H9 (cell line): ENCODE results near the gene ZNF629. TPM values are rescaled to one million over a fixed set of nuclear protein-coding genes. Genes with fewer than 3 reads are reported as not detected.
A peak's percentile ranks its signal among the peaks of the same experiment; 100 is the strongest.

Source experiments
- DNase-seq: peaks from one replicate; pipeline ENCODE4 v3.0.0-alpha.2; 2017
- H2AFZ ChIP-seq: one replicate; pipeline ENCODE4 v1.6.1; 2013; ENCODE audit warnings: mild to moderate bottlenecking, low read length, control low read depth, moderate library complexity
- H2AK5ac ChIP-seq: 2 replicates; pipeline ENCODE4 v1.6.1; 2013; ENCODE audit warnings: low read length, control low read depth, mixed read lengths; ENCODE audit not compliant: insufficient read length
- H2BK120ac ChIP-seq: one replicate; pipeline ENCODE4 v1.6.1; 2013; ENCODE audit warnings: low read depth, mild to moderate bottlenecking, low read length, control low read depth, inconsistent platforms; ENCODE audit not compliant: poor library complexity, severe bottlenecking
- H2BK12ac ChIP-seq: 2 replicates; pipeline ENCODE4 v1.6.1; 2013; ENCODE audit warnings: low read length, control low read depth, mixed read lengths, low read depth; ENCODE audit not compliant: insufficient read length
- H2BK15ac ChIP-seq: 2 replicates; pipeline ENCODE4 v1.6.1; 2013; ENCODE audit warnings: low read depth, low read length, control low read depth
- H2BK20ac ChIP-seq: one replicate; pipeline ENCODE4 v1.6.1; 2013; ENCODE audit warnings: low read depth, mild to moderate bottlenecking, low read length, control low read depth, inconsistent platforms; ENCODE audit not compliant: poor library complexity, severe bottlenecking
- H2BK5ac ChIP-seq: 2 replicates; pipeline ENCODE4 v1.6.1; 2013; ENCODE audit warnings: low read length, control low read depth, mixed read lengths; ENCODE audit not compliant: insufficient read length
- H3K14ac ChIP-seq: 2 replicates; pipeline ENCODE4 v1.6.1; 2013; ENCODE audit warnings: low read length, control low read depth; ENCODE audit not compliant: insufficient read depth
- H3K18ac ChIP-seq: 2 replicates; pipeline ENCODE4 v1.6.1; 2013; ENCODE audit warnings: low read depth, mild to moderate bottlenecking, mixed read lengths, low read length, control low read depth; ENCODE audit not compliant: insufficient read length
- H3K23ac ChIP-seq: 2 replicates; pipeline ENCODE4 v1.6.1; 2013; ENCODE audit warnings: low read length, control low read depth, mixed read lengths, low read depth; ENCODE audit not compliant: insufficient read length
- H3K23me2 ChIP-seq: 2 replicates; pipeline ENCODE4 v1.6.1; 2013; ENCODE audit warnings: low read depth, mild to moderate bottlenecking, mixed read lengths, low read length, control low read depth; ENCODE audit not compliant: insufficient read length, poor library complexity, severe bottlenecking
- H3K27ac ChIP-seq: 2 replicates; pipeline ENCODE4 v1.5.1; 2013; ENCODE audit warnings: low read length, control low read depth, mixed read lengths, low read depth; ENCODE audit not compliant: insufficient read length
- H3K27me3 ChIP-seq: 2 replicates; pipeline ENCODE4 v1.6.1; 2013; ENCODE audit warnings: low read length, control low read depth, inconsistent platforms; ENCODE audit not compliant: insufficient read depth
- H3K4ac ChIP-seq: 2 replicates; pipeline ENCODE4 v1.6.1; 2013; ENCODE audit warnings: low read depth, mild to moderate bottlenecking, control low read depth, inconsistent platforms, low read length, moderate library complexity
- H3K4me1 ChIP-seq: 2 replicates; pipeline ENCODE4 v1.6.1; 2013; ENCODE audit warnings: low read length, control low read depth, inconsistent platforms; ENCODE audit not compliant: insufficient read depth
- H3K4me2 ChIP-seq: 2 replicates; pipeline ENCODE4 v1.6.1; 2013; ENCODE audit warnings: low read length, control low read depth, mixed read lengths; ENCODE audit not compliant: insufficient read length, insufficient read depth
- H3K56ac ChIP-seq: 2 replicates; pipeline ENCODE4 v1.6.1; 2013; ENCODE audit warnings: low read depth, mild to moderate bottlenecking, mixed read lengths, low read length, control low read depth; ENCODE audit not compliant: insufficient read length
- H3K79me1 ChIP-seq: 2 replicates; pipeline ENCODE4 v1.6.1; 2013; ENCODE audit warnings: low read depth, mild to moderate bottlenecking, moderate library complexity, low read length, control low read depth, inconsistent platforms; ENCODE audit not compliant: insufficient read depth, poor library complexity, severe bottlenecking
- H3K79me2 ChIP-seq: 2 replicates; pipeline ENCODE4 v1.6.1; 2013; ENCODE audit warnings: low read length, control low read depth, inconsistent platforms; ENCODE audit not compliant: insufficient read depth
- H3K9ac ChIP-seq: 2 replicates; pipeline ENCODE4 v1.6.1; 2013; ENCODE audit warnings: low read length, control low read depth, mixed read lengths; ENCODE audit not compliant: insufficient read length; ENCODE audit errors: extremely low read depth
- H3K9me3 ChIP-seq: one replicate; pipeline ENCODE4 v1.6.1; 2013; ENCODE audit warnings: low read depth, low read length, inconsistent platforms; ENCODE audit not compliant: control insufficient read depth
- H3T11ph ChIP-seq: one replicate; pipeline ENCODE4 v1.6.1; 2013; ENCODE audit warnings: mild to moderate bottlenecking, low read length, control low read depth, inconsistent platforms
- H4K20me1 ChIP-seq: one replicate; pipeline ENCODE4 v1.6.1; 2013; ENCODE audit not compliant: control insufficient read depth, insufficient read length, insufficient read depth
- H4K5ac ChIP-seq: 2 replicates; pipeline ENCODE4 v1.6.1; 2013; ENCODE audit warnings: low read depth, mild to moderate bottlenecking, mixed read lengths, low read length, control low read depth; ENCODE audit not compliant: insufficient read length
- H4K8ac ChIP-seq: replicated peaks from 2 replicates; pipeline ENCODE4 v1.6.1; 2013; ENCODE audit warnings: low read length, control low read depth, mixed read lengths, low read depth; ENCODE audit not compliant: insufficient read length
- H4K91ac ChIP-seq: 2 replicates; pipeline ENCODE4 v1.6.1; 2013; ENCODE audit warnings: low read depth, mild to moderate bottlenecking, moderate library complexity, mixed read lengths, low read length, control low read depth; ENCODE audit not compliant: insufficient read length
- H3K27ac Mint-ChIP-seq, 3 experiments: 2 replicates in 2 of 3; 3 replicates in 1 of 3; pipeline ENCODE4 v1.8.0; 2020 to 2021; ENCODE audit warnings: mixed read lengths in 3 of 3, mild to moderate bottlenecking in 1 of 3, moderate library complexity in 1 of 3
- H3K27me3 Mint-ChIP-seq: 2 replicates; pipeline ENCODE4 v1.8.0; 2021; ENCODE audit warnings: low read depth, mild to moderate bottlenecking, moderate library complexity, mixed read lengths
- H3K36me3 Mint-ChIP-seq, 3 experiments: 2 replicates in 2 of 3; 3 replicates in 1 of 3; pipeline ENCODE4 v1.8.0; 2020 to 2021; ENCODE audit warnings: low read depth in 3 of 3, mixed read lengths in 3 of 3; ENCODE audit not compliant: insufficient read depth in 1 of 3
- H3K4me1 Mint-ChIP-seq, 2 experiments: 2 replicates each; pipeline ENCODE4 v1.8.0; 2020; ENCODE audit warnings: mixed read lengths in 2 of 2
- H3K4me3 Mint-ChIP-seq, 2 experiments: 2 replicates in 1 of 2; 3 replicates in 1 of 2; pipeline ENCODE4 v1.8.0; 2020 to 2021; ENCODE audit warnings: mild to moderate bottlenecking in 2 of 2, mixed read lengths in 2 of 2, moderate library complexity in 1 of 2
- H3K9me3 Mint-ChIP-seq, 2 experiments: 2 replicates in 1 of 2; 3 replicates in 1 of 2; pipeline ENCODE4 v1.8.0; 2020; ENCODE audit warnings: mild to moderate bottlenecking in 2 of 2, mixed read lengths in 2 of 2, moderate library complexity in 1 of 2
- WGBS: extraction: QIAGEN DNeasy Blood & Tissue Kit; methylation state at CpG from one replicate; pipeline ENCODE4 v1.1.7; 2013; ENCODE audit warnings: missing lambda C conversion rate, low lambda C conversion rate, mixed read lengths; ENCODE audit not compliant: insufficient read length; ENCODE audit errors: extremely low coverage; 5-methylcytosine and 5-hydroxymethylcytosine counted together
- total RNA-seq: library from RNA; stranded (reverse); gene quantifications from 2 replicates; pipeline ENCODE4 v1.2.1, GENCODE V29; 2021
- TF ChIP-seq, protein P1 (sequence below): fragments of 200-600 bp; sonication (generic); conservative IDR thresholded peaks from 3 replicates; pipeline ENCODE4 v1.8.0; 2021; ENCODE audit warnings: antibody characterized with exemption, mild to moderate bottlenecking

The ZNF629 gene
- total RNA-seq, 1 experiment from 2014 or later, result 20.0 TPM

DNA sequence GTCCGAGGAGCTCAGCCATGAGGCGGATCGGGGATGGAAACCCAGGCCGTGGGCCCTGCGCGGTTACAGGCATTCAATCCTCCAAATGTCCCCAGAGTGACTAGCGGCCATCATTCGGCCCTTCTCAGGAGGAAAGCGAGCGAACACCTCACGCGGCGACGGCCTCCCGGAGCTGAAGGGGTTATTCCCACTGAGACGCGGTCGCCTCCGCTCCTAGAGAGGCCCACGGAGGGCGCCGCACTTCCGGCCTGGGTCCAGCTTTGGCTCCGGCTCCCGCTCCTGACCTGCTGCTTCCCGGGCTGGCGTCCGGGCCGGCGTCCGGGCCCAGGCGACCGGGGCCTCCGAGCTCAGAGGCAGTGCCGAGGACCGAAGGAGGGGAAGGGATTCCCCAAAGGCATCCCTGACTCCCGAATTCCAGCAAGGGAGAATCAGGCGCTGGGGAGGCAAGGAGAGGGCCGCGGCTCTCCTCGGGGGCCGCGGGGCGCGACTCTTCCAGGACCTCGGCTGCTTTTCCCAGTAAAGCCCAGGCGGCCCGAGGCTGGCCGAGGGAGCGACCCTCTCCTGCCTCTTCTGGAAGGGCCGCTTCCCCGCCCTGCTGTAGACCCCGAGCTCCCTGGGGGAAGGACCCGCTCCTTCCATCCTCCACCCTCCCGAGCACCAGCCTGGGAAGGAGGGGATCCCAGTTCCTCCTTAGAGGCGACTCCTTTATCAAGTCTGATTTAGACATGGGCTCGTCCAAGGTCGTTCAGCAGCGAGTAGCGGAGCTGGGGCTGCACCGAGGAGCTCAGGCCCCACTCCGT lies 18.6 kb upstream of the ZNF629 start:
- no peaks in the 10 kb centered on the region for H3K9me3 Mint-ChIP-seq
- no peaks in the 10 kb centered on the region for H3K79me2 ChIP-seq

More for the DNA sequence above, 18.6 kb upstream of the ZNF629 start:
- peak overlapping the region; percentile 70; the same call in 1 of the 2 replicates for H3K14ac ChIP-seq
- TF ChIP-seq, protein P1, sequence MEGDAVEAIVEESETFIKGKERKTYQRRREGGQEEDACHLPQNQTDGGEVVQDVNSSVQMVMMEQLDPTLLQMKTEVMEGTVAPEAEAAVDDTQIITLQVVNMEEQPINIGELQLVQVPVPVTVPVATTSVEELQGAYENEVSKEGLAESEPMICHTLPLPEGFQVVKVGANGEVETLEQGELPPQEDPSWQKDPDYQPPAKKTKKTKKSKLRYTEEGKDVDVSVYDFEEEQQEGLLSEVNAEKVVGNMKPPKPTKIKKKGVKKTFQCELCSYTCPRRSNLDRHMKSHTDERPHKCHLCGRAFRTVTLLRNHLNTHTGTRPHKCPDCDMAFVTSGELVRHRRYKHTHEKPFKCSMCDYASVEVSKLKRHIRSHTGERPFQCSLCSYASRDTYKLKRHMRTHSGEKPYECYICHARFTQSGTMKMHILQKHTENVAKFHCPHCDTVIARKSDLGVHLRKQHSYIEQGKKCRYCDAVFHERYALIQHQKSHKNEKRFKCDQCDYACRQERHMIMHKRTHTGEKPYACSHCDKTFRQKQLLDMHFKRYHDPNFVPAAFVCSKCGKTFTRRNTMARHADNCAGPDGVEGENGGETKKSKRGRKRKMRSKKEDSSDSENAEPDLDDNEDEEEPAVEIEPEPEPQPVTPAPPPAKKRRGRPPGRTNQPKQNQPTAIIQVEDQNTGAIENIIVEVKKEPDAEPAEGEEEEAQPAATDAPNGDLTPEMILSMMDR, result no peak
- H2BK5ac ChIP-seq, result no peak overlapping the region
- Mint-ChIP-seq H3K27me3 (peaks cover 85% of the 10 kb centered on the region), H3K36me3 (no peaks in the 10 kb centered on the region), H3K27ac (peak overlapping the region in 2 of 3 experiments; percentile 18 to 48; a peak in 3 of 7 replicates), H3K4me3 (peak overlapping the region; percentile 73 to 87), H3K4me1 (peaks cover 8 to 16% of the 10 kb centered on the region in 2 experiments)
- peak overlapping the region; percentile 71 for H3K18ac ChIP-seq
- peak overlapping the region; percentile 93 for H3K4me2 ChIP-seq
- no peak overlapping the region for H4K5ac ChIP-seq
- H3K27me3 ChIP-seq, result peaks cover 8% of the 10 kb centered on the region; the same call in 1 of the 2 replicates
- no peak overlapping the region for H3T11ph ChIP-seq
- H3K79me1 ChIP-seq, result no peaks in the 10 kb centered on the region
- H4K8ac ChIP-seq, result peak overlapping the region; percentile 11
- H4K20me1 ChIP-seq, result peaks cover 2% of the 10 kb centered on the region
- peak overlapping the region; percentile 73 for H3K9ac ChIP-seq
- H3K27ac ChIP-seq, result no peak overlapping the region
- H2BK15ac ChIP-seq, result no peak overlapping the region
- no peak overlapping the region for H2BK120ac ChIP-seq
- H4K91ac ChIP-seq, result no peak overlapping the region
- no peak overlapping the region for H3K56ac ChIP-seq
- H3K23me2 ChIP-seq, result peaks cover 9% of the 10 kb centered on the region
- H3K9me3 ChIP-seq, result no peaks in the 10 kb centered on the region
- no peak overlapping the region for H3K23ac ChIP-seq
- H2BK12ac ChIP-seq, result no peak overlapping the region
- DNase-seq, result peak; percentile 77
- no CpG with 5 or more reads among the region's 62 CpGs for WGBS
- no peak overlapping the region for H3K4ac ChIP-seq
- no peak overlapping the region for H2AK5ac ChIP-seq
- peak overlapping the region; percentile 53 for H2AFZ ChIP-seq
- H2BK20ac ChIP-seq, result no peak overlapping the region
- no peaks in the 10 kb centered on the region for H3K4me1 ChIP-seq
